Heart left ventricle (tissue), 16 donors: Measurements from ENCODE around the gene TUSC2. TPM values are rescaled to one million over a fixed set of nuclear protein-coding genes. Genes with fewer than 3 reads are reported as not detected.

Experiments
- ATAC-seq, 4 donors: fragments of 200-7000 bp; cut with Tn5 transposase; one replicate each; pipeline ENCODE4 v1.9.1; 2020 to 2022; ENCODE audit warnings: moderate library complexity in 4 of 4, mild to moderate bottlenecking in 3 of 4, moderate number of reproducible peaks in 1 of 4
- DNase-seq, 5 donors: peaks; one replicate each; pipeline ENCODE4 v3.0.0-alpha.2; 2020
- H3K27ac ChIP-seq, 12 donors: fragments of 200-600 bp; sonication (generic) in 4 of 12; one replicate each; pipeline versions ENCODE4 v1.5.0 to v1.8.0; 2016 to 2022; ENCODE audit warnings: mild to moderate bottlenecking in 2 of 12
- H3K27me3 ChIP-seq, 9 donors: fragments of 200-600 bp; sonication (generic) in 2 of 9; one replicate each; pipeline versions ENCODE4 v1.5.1 to v1.8.0; 2016 to 2022; ENCODE audit warnings: mild to moderate bottlenecking in 3 of 9
- H3K36me3 ChIP-seq, 9 donors: fragments of 200-600 bp; sonication (generic) in 2 of 9; one replicate each; pipeline versions ENCODE4 v1.5.0 to v1.8.0; 2018 to 2022; ENCODE audit warnings: mild to moderate bottlenecking in 2 of 9
- H3K4me1 ChIP-seq, 12 donors: fragments of 200-600 bp; sonication (generic) in 4 of 12; one replicate each; pipeline versions ENCODE4 v1.5.0 to v1.8.0; 2016 to 2022; ENCODE audit warnings: mild to moderate bottlenecking in 3 of 12
- H3K4me3 ChIP-seq, 12 donors: fragments of 200-600 bp; sonication (generic) in 4 of 12; one replicate each; pipeline versions ENCODE4 v1.5.0 to v1.8.0; 2017 to 2022; ENCODE audit warnings: mild to moderate bottlenecking in 9 of 12, moderate library complexity in 4 of 12
- H3K9me3 ChIP-seq, 12 donors: fragments of 200-600 bp; sonication (generic) in 4 of 12; one replicate each; pipeline versions ENCODE4 v1.5.0 to v1.8.0; 2016 to 2022; ENCODE audit warnings: mild to moderate bottlenecking in 1 of 12
- CTCF ChIP-seq, 12 donors: fragments of 200-600 bp; sonication (generic) in 4 of 12; IDR thresholded peaks; one replicate each; pipeline versions ENCODE4 v1.5.0 to v1.8.0; 2018 to 2022; ENCODE audit warnings: antibody characterized with exemption in 12 of 12, mild to moderate bottlenecking in 5 of 12
- POLR2A ChIP-seq, 2 donors: fragments of 450-650 bp; IDR thresholded peaks; one replicate each; pipeline ENCODE4 v1.6.1; 2017; ENCODE audit warnings: antibody characterized with exemption in 2 of 2, mild to moderate bottlenecking in 2 of 2, moderate library complexity in 2 of 2
- WGBS, 4 donors: extraction: QIAGEN DNeasy Blood & Tissue Kit in 2 of 4; methylation state at CpG; one replicate each; pipeline versions ENCODE4 v1.1.5 to v1.1.7; 2013 to 2018; 5-methylcytosine and 5-hydroxymethylcytosine counted together
- intact Hi-C, 10 donors: fragments of 100-400 bp; cut with DNase I; formaldehyde crosslinking; loops; one replicate each; pipeline versions ENCODE4 v1.11.1 to v1.14.2; 2022
- polyA plus RNA-seq, 2 donors: library from polyadenylated mRNA; stranded (reverse); fragments of 200-250 nt; gene quantifications; one replicate each; pipeline ENCODE4 v1.2.3, GENCODE V29; 2013
- total RNA-seq, 9 donors: library from RNA; depleted of rRNA in 2 of 9; stranded (reverse); fragments of >200 nt in 2 of 9; fragmentation: NEBNext Ultra II Directional in 3 of 9; extraction: Animal tissue kit (Norgen Biotek cat#: 25700) in 3 of 9; gene quantifications; one replicate each; pipeline versions ENCODE4 v1.1.0 to v1.2.4, GENCODE V29; 2016 to 2023
- donor health status: ischemic (EF 13 %, LVEDD 7.1; RV severe dilation, severe dysfunction).
- donor health status: healthy with polysubstance abuse.
- donor health status: DM: no; HTN: yes; CAD: no.
- donor health status: DM: no; HTN: no; CAD: no.
- donor health status: ischemic (EF 25% LVEDD 6.9; RV normal size, moderate dysfunction).
- donor health status: ischemic (EF 25% LVEDD 5.7; RV mildly dilated, moderate dysfunction).
- donor health status: healthy.
- donor health status: DM: yes; HTN: yes; CAD: no.
- donor health status: ischemic (EF 35%, LVEDD 5.7; RV mildly dilated, moderate dysfunction).
- donor health status: nonischemic (EF 11% LVEDD 7.7; RV severe dilation, severe dysfunction).
- donor health status: DM: yes; HTN: yes; CAD: no.
- donor health status: PGD.
- donor health status: ischemic (EF 29% LVEDD 5.4; RV normal size, mild dysfunction).
- donor health status: nonischemic (EF 23%, LVEDD 6.1; RV moderate dilation, normal function).

The TUSC2 gene
- total and polyA plus RNA-seq, 11 donors = 24.5 to 68.1 (median 29.0) TPM

- H3K36me3 ChIP-seq = peaks cover 0 to 52% (median 43%) of the 10 kb centered on the region in 9 donors
- peak overlapping the region; percentile 93 to 99 (median 98) for H3K27ac ChIP-seq
- H3K9me3 ChIP-seq = no peaks in the 10 kb centered on the region
- peak overlapping the region; percentile 62 to 97 (median 88) for H3K4me3 ChIP-seq
- TF ChIP-seq POLR2A (IDR thresholded peaks at IDR 0.05) = no peak
- peak in 1 of 12 donors; percentile 4 for TF ChIP-seq CTCF (IDR thresholded peaks at IDR 0.05)
- H3K4me1 ChIP-seq = peaks cover 5 to 79% (median 61%) of the 10 kb centered on the region in 12 donors
- WGBS, 4 donors = 62 to 70% (median 67%) methylated on average over 14 to 29 of the region's 29 CpGs
- DNase-seq (peak in 3 of 5 donors; percentile 14 to 49 (median 25)), ATAC-seq (no peak)
- intact Hi-C loops = loop anchor here in 9 of 10 donors (2.0 to 10.0 kb wide), 7 partner anchors 15 to 128 kb away; partner anchors contain the start of genes GNAI2 (in 3 of the 9), HYAL1 (in 2 of the 9), LSMEM2 (in 2 of the 9) and GNAT1 (in 1 of the 9)
- H3K27me3 ChIP-seq = no peaks in the 10 kb centered on the region
Measured at GRCh38 chr3:50319894-50320625, 8.0 kb downstream of the TUSC2 start.

- H3K27me3 ChIP-seq = no peaks in the 10 kb centered on the region
- ATAC-seq = no peak
- intact Hi-C loops = loop anchor here in 1 of 10 donors (2.0 kb wide), 1 partner anchor 15 kb away; no protein-coding TSS in a partner anchor
- peak overlapping the region in 10 of 12 donors; percentile 7 to 99 (median 98) for H3K27ac ChIP-seq
- H3K4me3 ChIP-seq = peak overlapping the region; percentile 62 to 97 (median 88)
- peaks cover 5 to 72% (median 55%) of the 10 kb centered on the region in 12 donors for H3K4me1 ChIP-seq
- H3K36me3 ChIP-seq = peaks cover 0 to 55% (median 45%) of the 10 kb centered on the region in 9 donors
- WGBS, 4 donors = 63 to 89% (median 69%) methylated on average over 16 of the region's 16 CpGs
- TF ChIP-seq CTCF (IDR thresholded peaks at IDR 0.05) = no peak
- TF ChIP-seq POLR2A (IDR thresholded peaks at IDR 0.05) = no peak
- peak in 2 of 5 donors; percentile 17 to 21 for DNase-seq
- H3K9me3 ChIP-seq = no peaks in the 10 kb centered on the region
Measured at GRCh38 chr3:50319181-50319893, 8.7 kb downstream of the TUSC2 start.

GRCh38 chr3:50318615-50319014 lies 9.4 kb downstream of the TUSC2 start:
- Histone ChIP-seq H3K4me3 (peak overlapping the region in 9 of 12 donors; percentile 70 to 97 (median 88)), H3K27me3 (no peaks in the 10 kb centered on the region), H3K4me1 (peaks cover 5 to 65% (median 50%) of the 10 kb centered on the region in 12 donors), H3K9me3 (no peaks in the 10 kb centered on the region), H3K36me3 (peaks cover 0 to 59% (median 45%) of the 10 kb centered on the region in 9 donors), H3K27ac (peak overlapping the region in 10 of 12 donors; percentile 7 to 99 (median 85))
- 59 to 76% (median 70%) methylated on average over 8 to 10 of the region's 10 CpGs for WGBS, 4 donors
- intact Hi-C loops = loop anchor here in 1 of 10 donors (2.0 kb wide), 1 partner anchor 14 kb away; no protein-coding TSS in a partner anchor
- ATAC-seq (no peak), DNase-seq (peak in 3 of 5 donors; percentile 15 to 56 (median 52))
- TF ChIP-seq POLR2A (IDR thresholded peaks at IDR 0.05) = no peak
- no peak for TF ChIP-seq CTCF (IDR thresholded peaks at IDR 0.05)
